AG08396 (cell line): Measurements from ENCODE around the gene DDX47.
"Not testable (repeated sequence)": the region's sequence is repeated elsewhere in the genome, so short reads cannot be mapped to it uniquely, and the experiment has no call there.

Source experiments
- DNase-seq: peaks from one replicate; pipeline ENCODE4 v3.0.0; 2012; ENCODE audit warnings: low spot score, mixed read lengths

The DDX47 gene

DNA sequence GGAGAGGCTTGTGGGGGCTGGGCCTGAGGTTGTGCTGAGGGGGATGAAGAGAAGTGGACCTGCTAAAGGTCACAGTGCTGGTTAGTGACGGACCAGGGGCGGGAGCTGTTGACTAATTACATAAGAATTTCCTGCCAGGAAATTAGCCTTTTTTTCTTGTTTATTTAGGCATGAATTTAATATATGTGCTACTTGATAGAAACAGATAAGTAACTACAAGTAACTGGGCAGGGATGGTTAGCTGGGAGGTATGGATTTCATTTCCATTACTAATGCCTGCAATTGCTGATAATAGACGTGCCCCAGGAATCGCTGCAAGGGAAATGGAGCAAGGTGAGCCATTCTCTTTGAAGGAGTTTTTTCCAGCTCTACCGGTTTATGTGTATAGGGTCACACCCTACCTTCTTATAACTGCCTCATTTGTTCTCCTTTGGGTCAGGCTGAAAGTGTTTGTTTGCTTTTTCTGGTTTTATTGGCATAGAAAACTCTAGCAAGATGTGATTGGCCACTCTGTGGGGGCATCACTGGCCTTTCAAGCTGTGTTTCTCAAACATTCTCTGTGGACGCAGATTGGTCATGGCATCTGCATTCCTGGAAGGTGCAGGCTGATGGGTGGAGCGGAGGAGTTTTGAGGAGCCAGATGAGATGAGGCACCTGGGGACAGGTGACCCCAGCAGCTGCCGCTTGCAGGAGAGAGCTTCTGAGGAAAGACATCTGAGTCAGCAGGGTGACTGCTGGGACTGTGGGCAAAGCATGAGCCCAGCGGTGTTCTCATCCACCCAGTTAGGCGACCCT lies 59.2 kb downstream of the DDX47 start:
- DNase-seq: peak; percentile 43

DNA sequence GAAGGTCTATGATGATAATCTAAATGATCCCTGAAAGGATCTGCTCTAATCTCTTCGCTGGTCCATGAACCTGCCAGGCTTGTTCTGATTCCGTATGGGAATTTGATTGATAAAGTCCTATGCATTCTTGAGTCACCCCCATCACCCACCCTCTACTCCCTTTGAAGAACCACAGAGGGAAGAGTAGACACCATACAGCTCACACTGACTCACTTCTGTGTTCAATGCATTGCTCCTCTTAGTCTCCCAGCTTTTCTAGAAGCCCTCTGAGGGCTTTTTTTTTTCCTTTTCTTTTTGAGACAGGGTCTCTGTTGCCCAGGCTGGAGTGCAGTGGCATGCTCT lies 59.8 kb downstream of the DDX47 start:
- DNase-seq: no peak

DNA sequence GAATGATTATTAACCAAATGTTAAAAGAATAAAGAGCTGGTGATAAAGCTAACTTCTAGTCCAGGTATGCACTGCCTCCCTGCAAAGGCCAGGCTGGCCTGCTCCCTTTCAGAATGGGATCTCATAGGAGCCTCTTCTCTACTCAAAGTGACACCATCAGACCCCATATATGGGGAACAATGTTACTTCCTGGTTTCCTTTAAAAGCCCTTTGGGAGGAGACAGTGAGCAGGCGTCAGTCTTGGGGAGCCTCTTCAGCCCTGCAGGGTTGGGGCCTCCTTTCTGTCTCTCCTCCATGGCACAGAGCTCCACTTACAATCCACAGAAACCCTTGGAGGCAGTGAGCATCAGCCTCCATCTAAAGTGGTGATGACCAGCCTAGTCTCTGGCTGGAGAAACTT lies 60.9 kb downstream of the DDX47 start:
- DNase-seq: no peak

DNA sequence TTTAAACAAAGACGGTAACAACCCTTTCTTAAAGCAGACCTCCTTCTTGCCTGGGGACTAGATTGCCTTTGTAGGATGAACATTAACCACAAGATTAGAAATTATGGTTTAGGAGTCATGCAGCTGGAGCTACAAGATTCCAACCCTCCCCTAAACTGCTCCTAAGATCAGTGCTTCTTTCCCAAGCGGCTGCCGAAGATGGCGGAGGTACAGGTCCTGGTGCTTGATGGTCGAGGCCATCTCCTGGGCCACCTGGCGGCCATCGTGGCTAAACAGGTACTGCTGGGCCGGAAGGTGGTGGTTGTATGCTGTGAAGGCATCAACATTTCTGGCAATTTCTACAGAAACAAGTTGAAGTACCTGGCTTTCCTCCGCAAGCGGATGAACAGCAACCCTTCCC lies 62.2 kb downstream of the DDX47 start:
- not testable (repeated sequence) for DNase-seq

DNA sequence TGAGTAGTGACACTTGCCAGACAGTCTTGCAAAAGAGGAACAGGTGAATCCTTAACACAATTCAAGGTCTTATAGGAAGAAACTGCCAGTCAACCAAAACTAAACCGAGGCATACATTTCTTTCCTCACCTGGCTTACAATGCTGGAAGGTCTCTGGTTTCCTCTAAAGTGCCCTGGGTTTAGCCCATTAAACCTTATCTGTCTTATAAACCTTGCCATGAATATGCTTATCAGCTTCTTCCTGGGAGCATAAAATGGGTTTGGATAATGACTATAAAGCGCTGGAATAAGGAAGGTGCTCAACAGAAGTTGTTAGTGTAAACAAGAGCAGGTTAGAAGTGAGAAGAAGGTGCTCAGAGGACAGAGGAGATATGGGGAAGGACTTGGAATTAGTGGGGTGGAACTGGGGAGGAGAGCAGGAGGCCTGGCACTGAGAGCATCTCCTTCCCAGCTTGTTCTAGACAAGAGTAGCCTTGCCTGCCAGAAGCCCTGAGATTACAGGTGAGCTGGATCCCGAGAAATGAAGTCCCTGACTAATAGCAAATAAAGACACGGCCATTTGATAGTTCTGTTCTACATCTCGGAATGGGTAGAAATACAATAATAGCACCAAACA lies 64.1 kb downstream of the DDX47 start:
- no peak for DNase-seq

DNA sequence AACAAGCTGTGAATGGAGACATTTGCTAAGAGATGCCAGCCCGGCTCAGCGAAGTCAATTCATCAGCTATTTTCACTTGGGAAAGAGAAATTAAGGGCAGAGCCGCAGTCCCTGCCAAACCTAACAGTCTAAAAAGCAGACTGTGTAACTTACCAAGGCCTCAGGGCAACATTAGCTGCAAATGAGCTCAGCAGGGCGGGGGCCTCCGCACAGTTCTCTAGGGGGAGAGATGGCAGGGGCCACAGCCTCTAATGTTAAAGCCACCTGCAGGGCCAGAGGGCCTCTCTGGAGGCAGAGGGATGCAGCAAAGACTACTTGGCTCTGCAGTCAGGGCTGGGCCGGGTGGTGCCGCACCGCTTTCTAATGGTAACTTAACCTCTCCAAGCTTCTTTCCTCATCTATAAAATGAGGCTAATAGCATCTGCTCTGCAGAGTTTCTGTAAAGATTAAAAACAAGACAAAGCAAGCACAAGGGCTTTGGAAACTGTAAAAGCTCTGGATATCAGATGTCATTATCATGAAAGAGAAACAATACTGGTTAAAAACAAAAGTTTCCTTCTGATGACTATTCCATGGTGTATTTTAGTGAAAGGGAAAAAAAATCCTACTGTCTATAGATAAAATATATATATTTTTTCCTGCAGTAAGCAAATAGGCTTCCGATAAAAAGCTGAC lies 64.8 kb downstream of the DDX47 start:
- DNase-seq: no peak
